HepG2 (cell line): ENCODE measurements around the gene NOTCH4. TPM values are rescaled to one million over a fixed set of nuclear protein-coding genes. Genes with fewer than 3 reads are reported as not detected.

ENCODE experiments used
- ATF1 ChIP-seq: IDR thresholded peaks from 2 replicates; pipeline ENCODE4 v1.6.1; 2016; ENCODE audit warnings: mild to moderate bottlenecking, control low read depth
- CCDC6 ChIP-seq: sonication (generic); formaldehyde crosslinking; IDR thresholded peaks from 2 replicates; pipeline ENCODE4 v1.8.1; 2022; ENCODE audit warnings: mild to moderate bottlenecking, missing genetic modification reagents, moderate library complexity
- EZH2 ChIP-seq: conservative IDR thresholded peaks from 2 replicates; pipeline ENCODE4 v1.6.1; 2012; ENCODE audit warnings: mild to moderate bottlenecking, low read depth, low read length, moderate library complexity
- FUBP1 ChIP-seq: sonication (generic); formaldehyde crosslinking; IDR thresholded peaks from 2 replicates; pipeline ENCODE4 v1.5.1; 2020; ENCODE audit warnings: missing genetic modification reagents, mild to moderate bottlenecking, borderline replicate concordance
- GABPB1 ChIP-seq: IDR thresholded peaks from 2 replicates; pipeline ENCODE4 v1.6.1; 2016; ENCODE audit warnings: mild to moderate bottlenecking, missing genetic modification reagents, moderate library complexity, missing compliant biosample characterization
- GLMP ChIP-seq: sonication (generic); formaldehyde crosslinking; IDR thresholded peaks from 2 replicates; pipeline ENCODE4 v1.9.0; 2021; ENCODE audit warnings: missing genetic modification reagents, mild to moderate bottlenecking, borderline replicate concordance
- KDM5B ChIP-seq: sonication (generic); formaldehyde crosslinking; IDR thresholded peaks from 2 replicates; pipeline ENCODE4 v1.4.0; 2020; ENCODE audit warnings: missing genetic modification reagents, mild to moderate bottlenecking, borderline replicate concordance
- MATR3 ChIP-seq: sonication (generic); formaldehyde crosslinking; IDR thresholded peaks from 2 replicates; pipeline ENCODE4 v1.4.0; 2020; ENCODE audit warnings: missing genetic modification reagents
- NCOR1 ChIP-seq: fragments of 200-600 bp; sonication (generic); IDR thresholded peaks from 2 replicates; pipeline ENCODE4 v1.7.0; 2017; ENCODE audit warnings: antibody characterized with exemption, low read length, borderline replicate concordance
- RBFOX2 ChIP-seq: fragments of 200-400 bp; formaldehyde crosslinking; IDR thresholded peaks from 2 replicates; pipeline ENCODE4 v1.6.1; 2017; ENCODE audit warnings: low read depth, mild to moderate bottlenecking, low read length
- REXO4 ChIP-seq: sonication (generic); formaldehyde crosslinking; IDR thresholded peaks from 2 replicates; pipeline ENCODE4 v1.8.0; 2022; ENCODE audit warnings: missing genetic modification reagents, mild to moderate bottlenecking, borderline replicate concordance
- SIX1 ChIP-seq: sonication (generic); formaldehyde crosslinking; IDR thresholded peaks from 2 replicates; pipeline ENCODE4 v1.4.0; 2020; ENCODE audit warnings: missing genetic modification reagents, borderline replicate concordance
- SMAD3 ChIP-seq: sonication (generic); formaldehyde crosslinking; IDR thresholded peaks from 2 replicates; pipeline ENCODE4 v1.4.0; 2020; ENCODE audit warnings: missing genetic modification reagents
- TAF1 ChIP-seq: sonication (generic); formaldehyde crosslinking; IDR thresholded peaks from 2 replicates; pipeline ENCODE4 v1.4.0; 2020; ENCODE audit warnings: missing genetic modification reagents
- THAP9 ChIP-seq: sonication (generic); formaldehyde crosslinking; IDR thresholded peaks from 2 replicates; pipeline ENCODE4; 2020; ENCODE audit warnings: missing genetic modification reagents, mild to moderate bottlenecking, borderline replicate concordance
- TSC22D2 ChIP-seq: sonication (generic); formaldehyde crosslinking; IDR thresholded peaks from 2 replicates; pipeline ENCODE4 v1.5.1; 2020; ENCODE audit warnings: missing genetic modification reagents, mild to moderate bottlenecking, borderline replicate concordance
- WIZ ChIP-seq: sonication (generic); formaldehyde crosslinking; IDR thresholded peaks from 2 replicates; pipeline ENCODE4 v1.5.1; 2020; ENCODE audit warnings: mild to moderate bottlenecking, missing genetic modification reagents
- ZMAT5 ChIP-seq: sonication (generic); formaldehyde crosslinking; IDR thresholded peaks from 2 replicates; pipeline ENCODE4 v1.5.0; 2020; ENCODE audit warnings: mild to moderate bottlenecking, low read depth, missing genetic modification reagents, borderline replicate concordance
- ZNF10 ChIP-seq: sonication (generic); formaldehyde crosslinking; IDR thresholded peaks from 2 replicates; pipeline ENCODE4 v1.4.0; 2020; ENCODE audit warnings: mild to moderate bottlenecking, low read depth, missing genetic modification reagents, borderline replicate concordance
- ZNF253 ChIP-seq: sonication (generic); formaldehyde crosslinking; IDR thresholded peaks from 2 replicates; pipeline ENCODE4 v1.8.0; 2022; ENCODE audit warnings: mild to moderate bottlenecking, missing genetic modification reagents, borderline replicate concordance
- ZNF256 ChIP-seq: sonication (generic); formaldehyde crosslinking; conservative IDR thresholded peaks from 2 replicates; pipeline ENCODE4 v1.4.0; 2020; ENCODE audit warnings: missing genetic modification reagents
- ZNF766 ChIP-seq: sonication (generic); formaldehyde crosslinking; IDR thresholded peaks from 2 replicates; pipeline ENCODE4 v1.5.0; 2020; ENCODE audit warnings: missing genetic modification reagents, borderline replicate concordance
- polyA plus RNA-seq, 8 experiments: library from polyadenylated mRNA; depleted of rRNA in 3 of 8; stranded (reverse) in 7 of 8; unstranded in 1 of 8; fragments of >200 nt; fragmentation: Illumina TruSeq in 4 of 8; extraction: Trizol in 4 of 8; gene quantifications; 2 replicates each; pipeline versions ENCODE4 v1.2.1 to v1.2.3, GENCODE V29; 2011 to 2016; ENCODE audit warnings: low read depth in 4 of 8, missing spikeins in 1 of 8, mixed read lengths in 1 of 8; ENCODE audit not compliant: insufficient read depth in 1 of 8
- total RNA-seq, 5 experiments: library from RNA; depleted of rRNA; stranded (reverse); fragments of >200 nt; fragmentation: Illumina TruSeq; extraction: Trizol; gene quantifications; 2 replicates each; pipeline ENCODE4 v1.2.3, GENCODE V29; 2016; ENCODE audit warnings: low read depth in 1 of 5

Gene NOTCH4
- total and polyA plus RNA-seq, 2 of the 13 experiments (the other 11 are each of a cell fraction or from before 2014, with no cell fraction given) = 0.51 to 0.83 TPM

- TF ChIP-seq GLMP = no peak
- TF ChIP-seq KDM5B (CRISPR knock-in tag) = no peak
- 0 out of 2 replicates have a peak, but pooled peaks have one; percentile 33 for TF ChIP-seq TSC22D2 (CRISPR knock-in tag)
- TF ChIP-seq SIX1 (CRISPR knock-in tag) = no peak
- TF ChIP-seq ATF1 (CRISPR knock-in tag) = no peak
- TF ChIP-seq WIZ (CRISPR knock-in tag) = no peak
- TF ChIP-seq ZNF766 (CRISPR knock-in tag) = no peak
- TF ChIP-seq RBFOX2 = 0 out of 2 replicates have a peak, but pooled peaks have one; percentile 24
- no peak for TF ChIP-seq GABPB1 (CRISPR knock-in tag)
- peak; percentile 55 for TF ChIP-seq TAF1 (CRISPR knock-in tag)
- no peak for TF ChIP-seq REXO4 (CRISPR knock-in tag)
- no peak for TF ChIP-seq ZMAT5 (CRISPR knock-in tag)
- no peak for TF ChIP-seq ZNF253
- TF ChIP-seq SMAD3 (CRISPR knock-in tag) = peak; percentile 62; the same call in 1 of the 2 replicates
- TF ChIP-seq ZNF10 = no peak
- TF ChIP-seq CCDC6 (CRISPR knock-in tag) = no peak; the same call in 1 of the 2 replicates
- TF ChIP-seq THAP9 = no peak; the same call in none of the 2 replicates
- TF ChIP-seq NCOR1 = no peak
- TF ChIP-seq FUBP1 (CRISPR knock-in tag) = no peak
- TF ChIP-seq ZNF256 (CRISPR knock-in tag) = no peak
- TF ChIP-seq MATR3 (CRISPR knock-in tag) = no peak
- TF ChIP-seq EZH2 = no peak
Observed at GRCh38 chr6:32178547-32179440, 45.1 kb downstream of the NOTCH4 start (continued).
